Loucy (cell line): ENCODE measurements around the gene EYA3.

Experiments used
- H2AFZ ChIP-seq: fragments of 200-600 bp; sonication (generic); 2 replicates; pipeline ENCODE4 v1.6.0; 2016; ENCODE audit warnings: antibody characterized with exemption, mild to moderate bottlenecking, low read length, moderate library complexity
- H3F3A ChIP-seq: fragments of 200-600 bp; 2 replicates; pipeline ENCODE4 v1.6.0; 2016; ENCODE audit warnings: antibody characterized with exemption, low read depth, mild to moderate bottlenecking
- H3K27me3 ChIP-seq: fragments of 200-600 bp; sonication (generic); 2 replicates; pipeline ENCODE4 v1.6.1; 2014; ENCODE audit warnings: low read length, mild to moderate bottlenecking; ENCODE audit not compliant: insufficient read depth, poor library complexity, severe bottlenecking
- H3K36me3 ChIP-seq: fragments of 200-600 bp; sonication (generic); 2 replicates; pipeline ENCODE4 v1.6.1; 2016; ENCODE audit warnings: low read length; ENCODE audit not compliant: insufficient read depth
- H3K4me1 ChIP-seq: fragments of 200-600 bp; sonication (generic); 2 replicates; pipeline ENCODE4 v1.5.1; 2014; ENCODE audit warnings: low read length, mild to moderate bottlenecking; ENCODE audit not compliant: insufficient read depth, poor library complexity, severe bottlenecking
- H3K4me2 ChIP-seq: fragments of 200-600 bp; sonication (generic); 2 replicates; pipeline ENCODE4 v1.6.0; 2014; ENCODE audit warnings: antibody characterized with exemption, low read length, low read depth, mild to moderate bottlenecking; ENCODE audit not compliant: poor library complexity, severe bottlenecking
- H3K4me3 ChIP-seq: fragments of 200-600 bp; sonication (generic); 2 replicates; pipeline ENCODE4 v1.5.1; 2014; ENCODE audit warnings: low read length, mild to moderate bottlenecking, mixed read lengths; ENCODE audit not compliant: poor library complexity, severe bottlenecking
- H3K79me2 ChIP-seq: fragments of 200-600 bp; sonication (generic); 2 replicates; pipeline ENCODE4 v1.6.1; 2014; ENCODE audit warnings: low read length; ENCODE audit not compliant: insufficient read depth
- H3K9ac ChIP-seq: fragments of 200-600 bp; sonication (generic); 2 replicates; pipeline ENCODE4 v1.6.0; 2014; ENCODE audit warnings: mild to moderate bottlenecking, low read depth, low read length, moderate library complexity; ENCODE audit not compliant: poor library complexity, severe bottlenecking
- H3K9me2 ChIP-seq: fragments of 200-600 bp; sonication (generic); replicated peaks from 2 replicates; pipeline ENCODE4 v1.6.1; 2016; ENCODE audit warnings: low read depth, low read length, mixed read lengths
- H3K9me3 ChIP-seq: fragments of 200-600 bp; sonication (generic); 2 replicates; pipeline ENCODE4 v1.6.1; 2014; ENCODE audit warnings: mild to moderate bottlenecking, antibody characterized with exemption, low read length, low read depth; ENCODE audit not compliant: insufficient read depth
- H4K20me1 ChIP-seq: fragments of 200-600 bp; sonication (generic); 2 replicates; pipeline ENCODE4 v1.6.0; 2014; ENCODE audit warnings: antibody characterized with exemption, low read length, mild to moderate bottlenecking; ENCODE audit not compliant: insufficient read depth, poor library complexity, severe bottlenecking
- EZH2phosphoT487 ChIP-seq: fragments of 200-600 bp; IDR thresholded peaks from 2 replicates; pipeline ENCODE4 v1.6.1; 2018; ENCODE audit warnings: antibody characterized with exemption, mild to moderate bottlenecking, moderate library complexity, borderline replicate concordance
- TF ChIP-seq, protein P1 (sequence below): fragments of 200-600 bp; sonication (generic); conservative IDR thresholded peaks from 2 replicates; pipeline ENCODE4 v1.5.1; 2014; ENCODE audit warnings: mild to moderate bottlenecking, antibody characterized with exemption, low read length

The EYA3 gene

GRCh38 chr1:27931184-27931583 lies 157.2 kb downstream of the EYA3 start:
- H2AFZ ChIP-seq: no peak overlapping the region
- no peaks in the 10 kb centered on the region for H3F3A ChIP-seq
- no peaks in the 10 kb centered on the region for H3K36me3 ChIP-seq
- H3K9me3 ChIP-seq: no peaks in the 10 kb centered on the region
- no peak overlapping the region for H3K9ac ChIP-seq
- no peak overlapping the region for H3K4me2 ChIP-seq
- H3K4me3 ChIP-seq: no peak overlapping the region
- peaks cover 13% of the 10 kb centered on the region for H3K4me1 ChIP-seq
- H3K9me2 ChIP-seq: no peaks in the 10 kb centered on the region
- no peaks in the 10 kb centered on the region for H3K79me2 ChIP-seq
- no peak for TF ChIP-seq EZH2phosphoT487
- TF ChIP-seq, protein P1, sequence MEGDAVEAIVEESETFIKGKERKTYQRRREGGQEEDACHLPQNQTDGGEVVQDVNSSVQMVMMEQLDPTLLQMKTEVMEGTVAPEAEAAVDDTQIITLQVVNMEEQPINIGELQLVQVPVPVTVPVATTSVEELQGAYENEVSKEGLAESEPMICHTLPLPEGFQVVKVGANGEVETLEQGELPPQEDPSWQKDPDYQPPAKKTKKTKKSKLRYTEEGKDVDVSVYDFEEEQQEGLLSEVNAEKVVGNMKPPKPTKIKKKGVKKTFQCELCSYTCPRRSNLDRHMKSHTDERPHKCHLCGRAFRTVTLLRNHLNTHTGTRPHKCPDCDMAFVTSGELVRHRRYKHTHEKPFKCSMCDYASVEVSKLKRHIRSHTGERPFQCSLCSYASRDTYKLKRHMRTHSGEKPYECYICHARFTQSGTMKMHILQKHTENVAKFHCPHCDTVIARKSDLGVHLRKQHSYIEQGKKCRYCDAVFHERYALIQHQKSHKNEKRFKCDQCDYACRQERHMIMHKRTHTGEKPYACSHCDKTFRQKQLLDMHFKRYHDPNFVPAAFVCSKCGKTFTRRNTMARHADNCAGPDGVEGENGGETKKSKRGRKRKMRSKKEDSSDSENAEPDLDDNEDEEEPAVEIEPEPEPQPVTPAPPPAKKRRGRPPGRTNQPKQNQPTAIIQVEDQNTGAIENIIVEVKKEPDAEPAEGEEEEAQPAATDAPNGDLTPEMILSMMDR: no peak
- no peaks in the 10 kb centered on the region for H4K20me1 ChIP-seq
- no peaks in the 10 kb centered on the region for H3K27me3 ChIP-seq

GRCh38 chr1:27928216-27928954 lies 160.0 kb downstream of the EYA3 start:
- no peak for TF ChIP-seq EZH2phosphoT487
- TF ChIP-seq, protein P1: 0 out of 2 replicates have a peak, but pooled peaks have one; percentile 30
- Histone ChIP-seq H3K79me2 (no peaks in the 10 kb centered on the region), H3K9ac (no peak overlapping the region), H3K4me3 (no peak overlapping the region), H2AFZ (no peak overlapping the region), H3K4me2 (no peak overlapping the region), H3K9me3 (no peaks in the 10 kb centered on the region), H3F3A (no peaks in the 10 kb centered on the region), H4K20me1 (no peaks in the 10 kb centered on the region), H3K9me2 (no peaks in the 10 kb centered on the region), H3K4me1 (peaks cover 6% of the 10 kb centered on the region), H3K36me3 (no peaks in the 10 kb centered on the region), H3K27me3 (no peaks in the 10 kb centered on the region)

DNA sequence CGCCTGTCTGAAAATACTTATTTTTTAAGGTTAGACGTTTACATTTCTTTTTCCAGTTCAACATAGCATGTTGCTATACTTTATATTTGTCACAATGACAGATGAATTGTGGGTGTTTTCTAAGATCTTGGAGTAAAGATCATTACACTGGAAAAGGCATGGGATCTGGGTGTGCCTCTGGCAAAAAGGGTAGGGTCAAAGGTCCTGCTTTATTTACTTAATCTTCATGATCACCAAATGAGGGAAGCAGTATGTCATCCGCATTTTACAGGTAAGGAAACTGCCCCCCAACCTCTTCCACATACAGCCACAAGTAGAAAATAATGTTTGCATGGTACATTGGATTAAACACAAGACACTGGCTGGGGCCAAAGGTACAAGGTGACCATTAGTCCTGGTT lies 166.1 kb downstream of the EYA3 start:
- Histone ChIP-seq H3K9me3 (no peaks in the 10 kb centered on the region), H3K4me2 (no peak overlapping the region), H3F3A (no peaks in the 10 kb centered on the region), H3K36me3 (no peaks in the 10 kb centered on the region), H3K9ac (no peak overlapping the region), H2AFZ (no peak overlapping the region), H3K79me2 (no peaks in the 10 kb centered on the region), H3K9me2 (no peaks in the 10 kb centered on the region), H3K27me3 (no peaks in the 10 kb centered on the region), H4K20me1 (no peaks in the 10 kb centered on the region), H3K4me1 (no peaks in the 10 kb centered on the region), H3K4me3 (no peak overlapping the region)
- TF ChIP-seq, protein P1: no peak
- no peak for TF ChIP-seq EZH2phosphoT487
